Mesothelial cell of epicardium (in vitro differentiated cells): Measurements from ENCODE around the gene HSPA14. TPM values are rescaled to one million over a fixed set of nuclear protein-coding genes. Genes with fewer than 3 reads are reported as not detected.
"Not testable (repeated sequence)": the region's sequence is repeated elsewhere in the genome, so short reads cannot be mapped to it uniquely, and the experiment has no call there.

ENCODE experiments used
- DNase-seq, 2 experiments: peaks; one replicate each; pipeline ENCODE4 v3.0.0; 2021; ENCODE audit warnings: low spot score in 2 of 2; ENCODE audit not compliant: unreplicated experiment in 2 of 2
- H3K27ac Mint-ChIP-seq: 2 replicates; pipeline ENCODE4 v1.8.0; 2021; ENCODE audit warnings: mixed read lengths
- H3K27me3 Mint-ChIP-seq: 2 replicates; pipeline ENCODE4 v1.8.0; 2021; ENCODE audit warnings: low read depth, mixed read lengths
- H3K36me3 Mint-ChIP-seq: 2 replicates; pipeline ENCODE4 v1.8.0; 2021; ENCODE audit warnings: mixed read lengths
- H3K4me1 Mint-ChIP-seq: 2 replicates; pipeline ENCODE4 v1.8.0; 2021; ENCODE audit warnings: mixed read lengths
- H3K4me3 Mint-ChIP-seq: 2 replicates; pipeline ENCODE4 v1.8.0; 2021; ENCODE audit warnings: mild to moderate bottlenecking, moderate library complexity, mixed read lengths
- H3K9me3 Mint-ChIP-seq: 2 replicates; pipeline ENCODE4 v1.8.0; 2021; ENCODE audit warnings: mixed read lengths
- CTCF ChIP-seq: fragments of 200-600 bp; sonication (generic); IDR thresholded peaks from one replicate; pipeline ENCODE4 v1.5.0; 2021; ENCODE audit warnings: antibody characterized with exemption; ENCODE audit not compliant: unreplicated experiment
- total RNA-seq: library from RNA; stranded (reverse); gene quantifications from 3 replicates; pipeline ENCODE4 v1.2.1, GENCODE V29; 2021

HSPA14 gene
- total RNA-seq, 1 donor from 2014 or later, result 11.2 TPM

GRCh38 chr10:14858338-14858960 is 20.3 kb downstream of the HSPA14 start:
- no peak overlapping the region for H3K4me3 Mint-ChIP-seq
- no peaks in the 10 kb centered on the region for H3K27me3 Mint-ChIP-seq
- DNase-seq, result no peak
- TF ChIP-seq CTCF, result no peak
- no peak overlapping the region for H3K27ac Mint-ChIP-seq
- H3K4me1 Mint-ChIP-seq, result no peaks in the 10 kb centered on the region
- peaks cover 15% of the 10 kb centered on the region for H3K36me3 Mint-ChIP-seq
- no peaks in the 10 kb centered on the region for H3K9me3 Mint-ChIP-seq

GRCh38 chr10:14859043-14859442 is 20.9 kb downstream of the HSPA14 start:
- H3K27ac Mint-ChIP-seq, result no peak overlapping the region
- no peak overlapping the region for H3K4me3 Mint-ChIP-seq
- H3K36me3 Mint-ChIP-seq, result peaks cover 12% of the 10 kb centered on the region
- DNase-seq, result no peak
- H3K27me3 Mint-ChIP-seq, result no peaks in the 10 kb centered on the region
- TF ChIP-seq CTCF, result no peak
- H3K9me3 Mint-ChIP-seq, result no peaks in the 10 kb centered on the region
- no peaks in the 10 kb centered on the region for H3K4me1 Mint-ChIP-seq

- no peak for DNase-seq
- H3K4me3 Mint-ChIP-seq, result no peak overlapping the region
- no peaks in the 10 kb centered on the region for H3K9me3 Mint-ChIP-seq
- no peak overlapping the region for H3K27ac Mint-ChIP-seq
- H3K36me3 Mint-ChIP-seq, result peaks cover 10% of the 10 kb centered on the region
- no peaks in the 10 kb centered on the region for H3K27me3 Mint-ChIP-seq
- no peaks in the 10 kb centered on the region for H3K4me1 Mint-ChIP-seq
- no peak for TF ChIP-seq CTCF
These were observed 21.7 kb downstream of the HSPA14 start for GRCh38 chr10:14859775-14860174.

GRCh38 chr10:14860791-14861190 is 22.7 kb downstream of the HSPA14 start:
- no peak for DNase-seq
- no peaks in the 10 kb centered on the region for H3K27me3 Mint-ChIP-seq
- peaks cover 14% of the 10 kb centered on the region for H3K36me3 Mint-ChIP-seq
- no peak for TF ChIP-seq CTCF
- H3K27ac Mint-ChIP-seq, result no peak overlapping the region
- H3K9me3 Mint-ChIP-seq, result peaks cover 3% of the 10 kb centered on the region
- no peak overlapping the region for H3K4me3 Mint-ChIP-seq
- no peaks in the 10 kb centered on the region for H3K4me1 Mint-ChIP-seq

- not testable (repeated sequence) for DNase-seq, H3K27me3 Mint-ChIP-seq, H3K4me1 Mint-ChIP-seq, H3K9me3 Mint-ChIP-seq, H3K27ac Mint-ChIP-seq, H3K4me3 Mint-ChIP-seq
- H3K36me3 Mint-ChIP-seq, result peaks cover 29% of the 10 kb centered on the region
These were observed 26.4 kb downstream of the HSPA14 start for GRCh38 chr10:14864466-14864865.

- H3K27me3 Mint-ChIP-seq, H3K4me3 Mint-ChIP-seq, H3K27ac Mint-ChIP-seq, DNase-seq, H3K4me1 Mint-ChIP-seq, H3K9me3 Mint-ChIP-seq: not testable (repeated sequence)
- peaks cover 32% of the 10 kb centered on the region for H3K36me3 Mint-ChIP-seq
These were observed 26.8 kb downstream of the HSPA14 start for GRCh38 chr10:14864871-14865270.
